ENCODE measurements around the gene MAPK1IP1L.

The MAPK1IP1L gene

DNA sequence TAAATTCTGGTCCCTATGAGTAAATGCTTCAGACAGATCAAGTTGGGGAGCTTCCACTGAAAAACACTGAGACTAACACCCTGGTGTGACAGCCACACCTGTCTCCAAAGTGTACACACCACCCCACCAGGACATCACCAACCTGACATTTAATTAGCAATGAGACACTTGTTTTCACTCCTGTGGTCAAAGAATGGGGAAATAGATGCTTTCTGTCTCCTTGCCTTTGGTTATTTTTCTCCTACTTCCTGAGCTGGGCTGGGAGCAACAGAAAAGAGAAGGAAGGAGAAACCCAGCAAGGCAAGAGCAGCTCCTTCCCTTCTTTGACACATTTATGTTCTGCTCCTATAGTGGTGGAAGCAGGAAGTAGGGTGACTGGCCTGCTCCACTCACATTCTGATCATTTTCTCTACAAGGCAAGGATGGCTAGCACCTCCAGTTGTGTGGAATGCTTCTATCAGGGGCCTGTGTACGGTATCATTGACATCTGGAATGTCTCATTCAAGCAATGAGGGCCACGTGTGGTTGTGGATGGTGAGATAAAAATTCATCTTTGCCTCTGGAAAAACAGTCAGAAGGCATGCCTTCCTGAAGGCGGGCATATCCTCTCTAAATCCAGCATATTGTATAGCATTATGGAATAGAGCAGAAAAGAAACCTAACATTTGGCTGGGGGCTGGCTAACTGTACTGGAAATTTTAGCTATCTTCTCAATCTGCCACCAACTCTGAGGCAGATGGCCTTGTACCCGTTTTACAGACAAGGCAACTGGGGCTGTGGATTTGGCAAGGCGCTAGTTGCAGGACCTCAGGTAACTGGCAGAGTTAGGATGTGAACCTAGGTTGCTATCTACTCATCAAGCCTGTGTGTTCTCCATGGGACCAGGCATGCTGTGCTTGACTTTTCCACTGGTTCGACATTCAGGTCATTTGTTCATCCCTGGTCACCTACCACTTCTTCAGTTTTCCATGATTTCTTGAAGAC is 52.8 kb downstream of the MAPK1IP1L start:
- Histone ChIP-seq H3K9ac (ENCODE audit: insufficient read length, low read depth) (no peak overlapping the region), H3K4me3 (ENCODE audit: insufficient read length, low read depth) (no peak overlapping the region), H3K4me1 (ENCODE audit: insufficient read depth, insufficient read length) (peaks cover 5% of the 10 kb centered on the region), H3K27me3 (ENCODE audit: insufficient read depth, insufficient read length) (no peaks in the 10 kb centered on the region), H3K9me3 (ENCODE audit: insufficient read depth, low read length) (peaks cover 11% of the 10 kb centered on the region), H3K36me3 (ENCODE audit: insufficient read depth, insufficient read length, low read length) (no peaks in the 10 kb centered on the region)
- no peak for DNase-seq (ENCODE audit: low read depth, low spot score)
- TF ChIP-seq SUZ12 (IDR thresholded peaks at IDR 0.05; ENCODE audit: extremely low read depth, insufficient read depth, insufficient read length) (no peak), ZNF274 (IDR thresholded peaks at IDR 0.05; ENCODE audit: low read depth, low read length) (no peak), YY1 (IDR thresholded peaks at IDR 0.05; ENCODE audit: insufficient read depth, insufficient read length) (no peak)

DNA sequence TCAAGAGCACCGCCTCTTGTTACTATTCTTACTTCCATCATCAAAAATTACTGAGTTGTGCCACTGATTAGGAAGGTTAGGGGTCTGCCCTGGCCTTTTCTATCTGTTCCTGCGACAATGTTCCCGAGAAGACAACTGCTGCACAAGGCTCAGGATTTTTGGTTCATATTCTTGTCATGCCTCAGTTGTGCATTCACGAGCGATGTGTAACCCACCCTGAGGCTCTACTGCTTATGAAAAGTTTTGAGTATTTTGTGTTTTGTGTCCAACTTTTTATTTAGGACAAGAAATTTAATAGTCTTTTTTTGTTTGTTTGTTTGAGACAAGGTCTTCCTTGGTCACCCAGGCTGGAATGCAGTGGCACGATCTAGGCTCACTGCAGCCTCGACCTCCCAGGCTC is 54.5 kb downstream of the MAPK1IP1L start:
- TF ChIP-seq YY1 (IDR thresholded peaks at IDR 0.05; ENCODE audit: insufficient read depth, insufficient read length) = no peak
- TF ChIP-seq ZNF274 (IDR thresholded peaks at IDR 0.05; ENCODE audit: low read depth, low read length) = no peak
- TF ChIP-seq SUZ12 (IDR thresholded peaks at IDR 0.05; ENCODE audit: extremely low read depth, insufficient read depth, insufficient read length) = no peak

DNA sequence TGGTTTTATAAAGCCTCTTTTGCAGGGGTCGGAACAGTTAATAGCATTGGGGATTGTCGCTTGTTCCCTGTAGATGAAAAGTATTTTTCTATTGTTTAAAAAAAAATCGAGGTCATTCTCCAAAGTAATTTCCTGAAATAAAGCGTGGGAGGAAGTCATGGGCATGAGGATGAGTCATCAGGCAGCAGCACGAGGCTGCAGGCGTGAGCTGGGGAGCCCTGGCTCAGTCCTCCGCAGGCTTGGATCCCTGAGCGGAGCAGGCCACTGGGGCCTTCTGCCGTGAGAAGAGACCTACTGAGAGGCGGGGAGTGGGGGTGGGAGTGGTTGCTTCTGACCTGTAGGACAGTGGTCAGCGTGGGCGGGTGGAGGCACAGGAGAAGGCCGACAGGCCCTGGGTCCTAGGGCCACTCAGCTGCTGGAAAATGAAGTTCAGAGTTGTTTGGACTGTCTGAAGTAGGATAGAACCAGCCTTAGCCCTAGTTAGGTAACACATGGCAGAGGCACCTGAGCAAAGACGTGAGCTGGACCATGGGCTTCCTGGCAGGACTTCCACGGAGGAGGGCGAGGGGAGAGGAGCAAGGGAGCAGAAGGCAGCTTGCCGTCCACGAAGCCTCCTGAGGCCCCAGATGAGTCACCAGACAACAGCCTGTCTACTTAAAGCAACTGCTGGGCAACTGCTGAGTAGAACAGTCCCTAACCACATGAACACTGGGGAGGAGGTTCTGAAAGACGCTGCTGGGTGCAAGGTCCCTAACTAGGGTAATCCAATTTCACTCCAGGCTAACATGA is 56.5 kb downstream of the MAPK1IP1L start:
- Histone ChIP-seq H3K9me3 (ENCODE audit: insufficient read depth, low read length) (peaks cover 11% of the 10 kb centered on the region), H3K36me3 (ENCODE audit: insufficient read depth, insufficient read length, low read length) (no peaks in the 10 kb centered on the region), H3K9ac (ENCODE audit: insufficient read length, low read depth) (no peak overlapping the region), H3K4me1 (ENCODE audit: insufficient read depth, insufficient read length) (peaks cover 5% of the 10 kb centered on the region), H3K4me3 (ENCODE audit: insufficient read length, low read depth) (no peak overlapping the region), H3K27me3 (ENCODE audit: insufficient read depth, insufficient read length) (no peaks in the 10 kb centered on the region)
- DNase-seq (ENCODE audit: low read depth, low spot score) = no peak
- TF ChIP-seq SUZ12 (IDR thresholded peaks at IDR 0.05; ENCODE audit: extremely low read depth, insufficient read depth, insufficient read length) (no peak), ZNF274 (IDR thresholded peaks at IDR 0.05; ENCODE audit: low read depth, low read length) (no peak), YY1 (IDR thresholded peaks at IDR 0.05; ENCODE audit: insufficient read depth, insufficient read length) (no peak)

More for the DNA sequence above, 54.5 kb downstream of the MAPK1IP1L start:
- Histone ChIP-seq H3K27me3 (ENCODE audit: insufficient read depth, insufficient read length) (no peaks in the 10 kb centered on the region), H3K9me3 (ENCODE audit: insufficient read depth, low read length) (peaks cover 11% of the 10 kb centered on the region), H3K36me3 (ENCODE audit: insufficient read depth, insufficient read length, low read length) (no peaks in the 10 kb centered on the region), H3K4me3 (ENCODE audit: insufficient read length, low read depth) (no peak overlapping the region), H3K9ac (ENCODE audit: insufficient read length, low read depth) (no peak overlapping the region), H3K4me1 (ENCODE audit: insufficient read depth, insufficient read length) (peaks cover 5% of the 10 kb centered on the region)
- DNase-seq (ENCODE audit: low read depth, low spot score) = no peak

DNA sequence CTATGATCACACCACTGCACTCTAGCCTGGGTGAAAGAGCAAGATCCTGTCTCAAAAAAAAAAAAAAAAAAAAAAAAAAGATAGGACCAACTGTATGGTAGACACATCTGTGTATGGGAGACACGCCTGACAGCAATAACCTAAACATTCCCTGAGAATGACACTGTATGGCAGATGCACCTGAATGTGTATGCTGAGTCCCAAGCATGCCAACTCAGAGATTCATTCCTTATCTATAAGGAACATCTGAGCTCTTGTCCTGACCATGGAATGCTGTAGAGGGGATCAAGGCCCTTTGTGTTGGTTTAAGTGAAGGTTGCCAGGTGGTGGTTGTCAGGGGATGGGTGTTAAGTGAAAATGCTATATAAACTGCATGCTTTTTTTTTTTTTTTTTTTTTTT is 58.4 kb downstream of the MAPK1IP1L start:
- Histone ChIP-seq H3K27me3 (ENCODE audit: insufficient read depth, insufficient read length) (no peaks in the 10 kb centered on the region), H3K9me3 (ENCODE audit: insufficient read depth, low read length) (peaks cover under 1% of the 10 kb centered on the region; the same call in 1 of the 2 replicates), H3K9ac (ENCODE audit: insufficient read length, low read depth) (no peak overlapping the region), H3K36me3 (ENCODE audit: insufficient read depth, insufficient read length, low read length) (no peaks in the 10 kb centered on the region), H3K4me1 (ENCODE audit: insufficient read depth, insufficient read length) (peaks cover 5% of the 10 kb centered on the region), H3K4me3 (ENCODE audit: insufficient read length, low read depth) (no peak overlapping the region)
- no peak for DNase-seq (ENCODE audit: low read depth, low spot score)
- TF ChIP-seq SUZ12 (IDR thresholded peaks at IDR 0.05; ENCODE audit: extremely low read depth, insufficient read depth, insufficient read length) (no peak), ZNF274 (IDR thresholded peaks at IDR 0.05; ENCODE audit: low read depth, low read length) (no peak), YY1 (IDR thresholded peaks at IDR 0.05; ENCODE audit: insufficient read depth, insufficient read length) (no peak)

DNA sequence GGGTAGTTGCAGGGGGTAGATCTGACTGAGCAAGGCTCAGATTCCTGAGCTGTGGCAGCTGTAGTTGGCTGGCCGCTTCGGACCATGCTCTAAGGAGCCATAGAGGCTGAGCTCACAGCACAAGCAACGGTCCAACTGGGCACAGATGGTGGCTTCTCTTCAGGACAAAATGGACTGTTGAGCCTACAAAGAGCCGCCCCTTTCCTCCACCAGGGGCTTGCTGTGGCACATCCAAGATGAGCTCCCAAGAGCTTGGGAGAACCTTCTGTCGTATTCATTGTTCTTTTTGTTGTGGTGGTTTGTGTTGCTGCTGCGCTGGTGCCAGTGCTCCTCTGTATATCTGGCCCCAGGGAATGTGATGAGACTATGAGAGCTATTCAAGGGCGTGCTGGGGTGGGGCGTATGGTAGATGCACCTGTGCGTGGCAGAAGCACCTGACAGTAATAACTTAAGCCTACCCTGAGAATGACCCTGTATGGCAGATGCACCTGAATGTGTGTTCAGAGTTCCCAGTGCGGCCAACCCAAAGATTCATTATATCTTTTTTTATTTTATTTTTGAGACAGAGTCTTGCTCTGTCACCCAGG is 59.8 kb downstream of the MAPK1IP1L start:
- Histone ChIP-seq H3K9me3 (ENCODE audit: insufficient read depth, low read length) (no peaks in the 10 kb centered on the region), H3K4me1 (ENCODE audit: insufficient read depth, insufficient read length) (peaks cover 5% of the 10 kb centered on the region), H3K9ac (ENCODE audit: insufficient read length, low read depth) (no peak overlapping the region), H3K4me3 (ENCODE audit: insufficient read length, low read depth) (no peak overlapping the region), H3K27me3 (ENCODE audit: insufficient read depth, insufficient read length) (no peaks in the 10 kb centered on the region), H3K36me3 (ENCODE audit: insufficient read depth, insufficient read length, low read length) (no peaks in the 10 kb centered on the region)
- no peak for DNase-seq (ENCODE audit: low read depth, low spot score)
- TF ChIP-seq YY1 (IDR thresholded peaks at IDR 0.05; ENCODE audit: insufficient read depth, insufficient read length) = no peak
- TF ChIP-seq ZNF274 (IDR thresholded peaks at IDR 0.05; ENCODE audit: low read depth, low read length) = no peak
- TF ChIP-seq SUZ12 (IDR thresholded peaks at IDR 0.05; ENCODE audit: extremely low read depth, insufficient read depth, insufficient read length) = no peak

DNA sequence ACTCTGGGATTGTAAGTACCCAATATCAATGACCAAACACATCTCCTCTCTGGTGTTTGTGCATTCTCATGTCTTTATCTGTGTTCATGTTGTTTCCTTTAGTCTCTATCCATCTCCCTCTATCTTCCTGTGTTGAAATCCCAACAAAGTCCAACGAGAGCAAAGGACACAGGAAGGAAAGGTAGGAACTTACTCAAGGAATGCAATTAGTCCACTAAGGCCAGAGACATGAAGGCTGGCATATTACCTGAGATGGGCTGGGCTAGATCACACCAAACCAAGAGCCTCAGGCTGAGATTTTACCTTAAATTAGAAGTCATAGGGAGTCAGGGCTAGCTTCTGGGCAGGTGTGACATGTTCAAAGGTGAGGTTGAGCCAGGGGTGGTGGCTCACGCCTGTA is 63.3 kb downstream of the MAPK1IP1L start:
- no peaks in the 10 kb centered on the region for H3K27me3 ChIP-seq (ENCODE audit: insufficient read depth, insufficient read length)
- H3K9me3 ChIP-seq (ENCODE audit: insufficient read depth, low read length) = no peaks in the 10 kb centered on the region
- H3K36me3 ChIP-seq (ENCODE audit: insufficient read depth, insufficient read length, low read length) = no peaks in the 10 kb centered on the region
- no peaks in the 10 kb centered on the region for H3K4me1 ChIP-seq (ENCODE audit: insufficient read depth, insufficient read length)
- H3K9ac ChIP-seq (ENCODE audit: insufficient read length, low read depth) = no peak overlapping the region
- TF ChIP-seq SUZ12 (IDR thresholded peaks at IDR 0.05; ENCODE audit: extremely low read depth, insufficient read depth, insufficient read length) (no peak), YY1 (IDR thresholded peaks at IDR 0.05; ENCODE audit: insufficient read depth, insufficient read length) (no peak), ZNF274 (IDR thresholded peaks at IDR 0.05; ENCODE audit: low read depth, low read length) (no peak)
- no peak for DNase-seq (ENCODE audit: low read depth, low spot score)
- no peak overlapping the region for H3K4me3 ChIP-seq (ENCODE audit: insufficient read length, low read depth)

All from NT2/D1 (cell line).